NT2/D1 (cell line): ENCODE measurements around the gene C20orf96.

Experiments
- YY1 ChIP-seq: IDR thresholded peaks from 2 replicates; pipeline ENCODE4 v1.6.1; 2011; ENCODE audit not compliant: insufficient read length, insufficient read depth
- ZNF274 ChIP-seq: IDR thresholded peaks from 2 replicates; pipeline ENCODE4 v1.6.1; 2011; ENCODE audit warnings: mild to moderate bottlenecking, low read depth, low read length

DNA sequence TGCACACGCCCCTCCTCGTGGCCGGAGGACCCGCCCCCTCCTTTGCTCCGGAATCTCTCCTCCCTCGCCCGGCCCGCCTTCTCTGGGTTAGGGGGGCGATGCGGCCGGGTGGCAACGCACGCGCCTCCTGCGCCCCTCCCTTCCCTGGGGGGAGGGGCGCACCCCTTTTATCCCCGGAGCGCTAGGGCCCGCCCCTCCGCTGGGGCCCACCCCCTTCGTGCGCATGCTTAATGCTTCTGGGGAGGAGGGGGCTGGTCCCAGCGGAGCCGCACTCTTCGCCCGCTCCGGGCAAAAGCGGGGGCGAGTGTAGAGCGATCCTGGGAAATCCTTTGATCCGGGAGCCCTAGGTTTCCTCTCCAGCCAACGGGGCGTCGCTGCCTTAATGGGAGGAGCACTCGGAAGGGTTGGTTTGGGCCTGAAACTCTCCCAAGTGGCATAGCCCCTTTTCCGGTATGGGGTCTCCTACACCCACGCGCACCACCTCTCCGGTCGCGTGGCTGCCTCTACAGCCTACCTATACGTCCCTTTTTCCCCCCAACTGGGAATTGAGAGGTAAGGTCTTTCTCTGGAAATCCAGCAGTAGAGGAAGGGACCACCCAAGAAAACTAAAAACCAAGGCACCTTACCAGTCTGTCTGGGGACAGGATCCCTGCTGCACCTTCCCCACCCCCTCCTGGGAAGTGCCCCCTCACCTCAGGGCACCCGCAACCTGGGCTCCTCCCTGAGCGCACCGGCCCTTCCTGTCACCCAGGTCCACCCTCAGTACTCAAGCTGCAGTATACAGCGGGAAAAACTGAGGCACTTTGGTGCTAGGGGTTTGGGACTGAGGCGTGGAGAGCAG lies 36.9 kb upstream of the C20orf96 start:
- TF ChIP-seq ZNF274 (no peak), YY1 (no peak)
